Colonic mucosa (tissue), 4 donors: ENCODE measurements around the gene SPATA13. TPM values are rescaled to one million over a fixed set of nuclear protein-coding genes. Genes with fewer than 3 reads are reported as not detected.

Experiments
- DNase-seq: peaks from one replicate; pipeline ENCODE4 v3.0.0-alpha.2; 2020
- H3K27ac ChIP-seq: fragments of 200-600 bp; one replicate; pipeline ENCODE4 v1.8.0; 2021
- H3K27me3 ChIP-seq: fragments of 200-600 bp; one replicate; pipeline ENCODE4 v1.8.0; 2021
- H3K36me3 ChIP-seq: fragments of 200-600 bp; one replicate; pipeline ENCODE4 v1.8.0; 2021
- H3K4me1 ChIP-seq: fragments of 200-600 bp; one replicate; pipeline ENCODE4 v1.8.0; 2021; ENCODE audit warnings: mild to moderate bottlenecking
- H3K4me3 ChIP-seq: fragments of 200-600 bp; one replicate; pipeline ENCODE4 v1.8.0; 2021
- H3K9ac ChIP-seq, 2 donors: one replicate each; pipeline ENCODE4 v1.7.0; 2013; ENCODE audit warnings: control low read depth in 2 of 2, low read depth in 2 of 2, low read length in 2 of 2
- H3K9me3 ChIP-seq: fragments of 200-600 bp; one replicate; pipeline ENCODE4 v1.8.0; 2021
- CTCF ChIP-seq: fragments of 200-600 bp; IDR thresholded peaks from one replicate; pipeline ENCODE4 v1.8.0; 2022; ENCODE audit warnings: antibody characterized with exemption, mild to moderate bottlenecking
- intact Hi-C: fragments of 100-400 bp; cut with DNase I; formaldehyde crosslinking; loops from one replicate; pipeline ENCODE4 v1.14.1; 2022
- total RNA-seq, 2 donors: library from RNA; stranded (reverse); fragmentation: NEBNext Ultra II Directional in 1 of 2; extraction: Animal tissue kit (Norgen Biotek cat#: 25700) in 1 of 2; gene quantifications; one replicate each; pipeline ENCODE4 v1.2.1, GENCODE V29; 2021
- donor health status: healthy.
- donor health status: DM: no; HTN: no; CAD: no.
- donor health status: DM: no; HTN: no; CAD: no.

SPATA13 gene
- 10 to 100 TPM; 41.5 to 43.8 TPM for total RNA-seq

- DNase-seq: peak; percentile 99
- TF ChIP-seq CTCF: no peak
- no peaks in the 10 kb centered on the region for H3K27me3 ChIP-seq
- H3K4me3 ChIP-seq: peak within 1 kb of the TSS; percentile 98
- no peaks in the 10 kb centered on the region for H3K4me1 ChIP-seq
- peak within 1 kb of the TSS; percentile 88 for H3K27ac ChIP-seq
- peak within 1 kb of the TSS; percentile 94 to 96 for H3K9ac ChIP-seq
- H3K9me3 ChIP-seq: no peaks in the 10 kb centered on the region
- intact Hi-C loops: no loop called here
- no peaks in the 10 kb centered on the region for H3K36me3 ChIP-seq
Measured at GRCh38 chr13:24160458-24161009, at the start of gene SPATA13. Gene SPATA13, plus strand, starts transcription at chr13:24160720. Its CDS starts 62,210 bp downstream, at chr13:24222930.

GRCh38 chr13:24112791-24113190 is 47.7 kb upstream of the SPATA13 start:
- TF ChIP-seq CTCF: no peak
- Histone ChIP-seq H3K27ac (no peak overlapping the region), H3K4me3 (no peak overlapping the region), H3K9ac (no peak overlapping the region), H3K9me3 (no peaks in the 10 kb centered on the region), H3K36me3 (no peaks in the 10 kb centered on the region), H3K27me3 (no peaks in the 10 kb centered on the region), H3K4me1 (no peaks in the 10 kb centered on the region)
- intact Hi-C loops: no loop called here
- DNase-seq: no peak

GRCh38 chr13:24115671-24116070 is 44.8 kb upstream of the SPATA13 start:
- H3K9me3 ChIP-seq: no peaks in the 10 kb centered on the region
- no peak for DNase-seq
- intact Hi-C loops: no loop called here

GRCh38 chr13:24116131-24116530 is 44.4 kb upstream of the SPATA13 start:
- Histone ChIP-seq H3K27ac (no peak overlapping the region), H3K9ac (no peak overlapping the region), H3K4me3 (no peak overlapping the region), H3K9me3 (no peaks in the 10 kb centered on the region), H3K4me1 (no peaks in the 10 kb centered on the region), H3K36me3 (no peaks in the 10 kb centered on the region), H3K27me3 (no peaks in the 10 kb centered on the region)
- intact Hi-C loops: no loop called here
- TF ChIP-seq CTCF: no peak
- no peak for DNase-seq

More at GRCh38 chr13:24115671-24116070, 44.8 kb upstream of the SPATA13 start:
- H3K4me1 ChIP-seq: no peaks in the 10 kb centered on the region
- H3K27me3 ChIP-seq: no peaks in the 10 kb centered on the region
- no peak overlapping the region for H3K27ac ChIP-seq
- H3K4me3 ChIP-seq: no peak overlapping the region
- H3K36me3 ChIP-seq: no peaks in the 10 kb centered on the region
- no peak overlapping the region for H3K9ac ChIP-seq
- no peak for TF ChIP-seq CTCF

- DNase-seq: no peak
- no peak for TF ChIP-seq CTCF
- Histone ChIP-seq H3K4me3 (no peak overlapping the region), H3K27me3 (no peaks in the 10 kb centered on the region), H3K9ac (no peak overlapping the region), H3K4me1 (no peaks in the 10 kb centered on the region), H3K27ac (no peak overlapping the region), H3K36me3 (no peaks in the 10 kb centered on the region), H3K9me3 (no peaks in the 10 kb centered on the region)
- intact Hi-C loops: no loop called here
Measured at GRCh38 chr13:24118576-24118975, 41.9 kb upstream of the SPATA13 start.
